Skeletal muscle satellite cell (primary cell): ENCODE data around the gene C11orf91. TPM values are rescaled to one million over a fixed set of nuclear protein-coding genes. Genes with fewer than 3 reads are reported as not detected.

ENCODE experiments used
- H3K27me3 ChIP-seq: 2 replicates; pipeline ENCODE4 v1.7.0; 2013; ENCODE audit warnings: low read length; ENCODE audit not compliant: control insufficient read depth, insufficient read depth
- H3K36me3 ChIP-seq: 2 replicates; pipeline ENCODE4 v1.7.0; 2013; ENCODE audit warnings: mild to moderate bottlenecking, control low read depth, low read length; ENCODE audit not compliant: insufficient read depth
- H3K4me1 ChIP-seq: 2 replicates; pipeline ENCODE4 v1.7.0; 2013; ENCODE audit warnings: low read length; ENCODE audit not compliant: control insufficient read depth, insufficient read depth
- H3K4me2 ChIP-seq: 2 replicates; pipeline ENCODE4 v1.7.0; 2013; ENCODE audit warnings: mild to moderate bottlenecking, low read length
- H3K4me3 ChIP-seq: 2 replicates; pipeline ENCODE4 v1.7.0; 2013; ENCODE audit warnings: low read length
- H3K9ac ChIP-seq: 2 replicates; pipeline ENCODE4 v1.7.0; 2013; ENCODE audit warnings: mild to moderate bottlenecking, low read depth, low read length, moderate library complexity
- H3K9me3 ChIP-seq: replicated peaks from 2 replicates; pipeline ENCODE4 v1.7.0; 2013; ENCODE audit warnings: mild to moderate bottlenecking, control low read depth, low read length
- total RNA-seq: library from RNA; depleted of rRNA; stranded (reverse); fragments of >200 nt; gene quantifications from 2 replicates; pipeline ENCODE4 v1.2.3, GENCODE V29; 2012; rRNA removed

The C11orf91 gene
- total RNA-seq = not detected in 2 replicates

GRCh38 chr11:33700502-33701271 lies at the start of gene C11orf91:
TSS of gene C11orf91 (minus strand) at chr11:33700826. CDS start at chr11:33700740, 86 bp downstream.
- H3K9me3 ChIP-seq = no peaks in the 10 kb centered on the region
- H3K4me1 ChIP-seq = peaks cover 74% of the 10 kb centered on the region
- peak within 1 kb of the TSS; percentile 92 for H3K9ac ChIP-seq
- H3K4me2 ChIP-seq = peak within 1 kb of the TSS; percentile 80
- peak within 1 kb of the TSS; percentile 57 for H3K4me3 ChIP-seq
- H3K36me3 ChIP-seq = peaks cover 22% of the 10 kb centered on the region
- no peaks in the 10 kb centered on the region for H3K27me3 ChIP-seq

GRCh38 chr11:33747979-33748378 lies 47.4 kb upstream of the C11orf91 start:
- Histone ChIP-seq H3K4me1 (peaks cover 7% of the 10 kb centered on the region), H3K4me2 (no peak overlapping the region), H3K27me3 (no peaks in the 10 kb centered on the region), H3K9ac (no peak overlapping the region), H3K36me3 (peaks cover 7% of the 10 kb centered on the region), H3K4me3 (no peak overlapping the region), H3K9me3 (no peaks in the 10 kb centered on the region)

GRCh38 chr11:33743291-33743690 lies 42.7 kb upstream of the C11orf91 start:
- peaks cover 4% of the 10 kb centered on the region for H3K36me3 ChIP-seq
- no peaks in the 10 kb centered on the region for H3K9me3 ChIP-seq
- H3K9ac ChIP-seq = no peak overlapping the region
- no peak overlapping the region for H3K4me3 ChIP-seq
- H3K27me3 ChIP-seq = no peaks in the 10 kb centered on the region
- no peak overlapping the region for H3K4me2 ChIP-seq
- H3K4me1 ChIP-seq = peaks cover 5% of the 10 kb centered on the region

GRCh38 chr11:33742249-33742851 lies 41.7 kb upstream of the C11orf91 start:
- Histone ChIP-seq H3K4me2 (no peak overlapping the region), H3K9ac (no peak overlapping the region), H3K4me1 (peaks cover 10% of the 10 kb centered on the region), H3K27me3 (no peaks in the 10 kb centered on the region), H3K9me3 (no peaks in the 10 kb centered on the region), H3K4me3 (no peak overlapping the region), H3K36me3 (peaks cover 4% of the 10 kb centered on the region)

GRCh38 chr11:33741806-33742205 lies 41.2 kb upstream of the C11orf91 start:
- Histone ChIP-seq H3K9ac (no peak overlapping the region), H3K4me2 (no peak overlapping the region), H3K27me3 (no peaks in the 10 kb centered on the region), H3K9me3 (no peaks in the 10 kb centered on the region), H3K36me3 (peaks cover 4% of the 10 kb centered on the region), H3K4me3 (no peak overlapping the region), H3K4me1 (peaks cover 15% of the 10 kb centered on the region)

GRCh38 chr11:33737362-33737821 lies 36.8 kb upstream of the C11orf91 start:
- Histone ChIP-seq H3K27me3 (no peaks in the 10 kb centered on the region), H3K4me3 (peak overlapping the region; percentile 77), H3K9ac (peak overlapping the region; percentile 98), H3K4me1 (peaks cover 30% of the 10 kb centered on the region), H3K36me3 (peaks cover 28% of the 10 kb centered on the region), H3K9me3 (no peaks in the 10 kb centered on the region), H3K4me2 (peak overlapping the region; percentile 87)

- Histone ChIP-seq H3K27me3 (no peaks in the 10 kb centered on the region), H3K4me1 (peaks cover 41% of the 10 kb centered on the region), H3K9ac (peak within 1 kb of the TSS; percentile 98), H3K4me3 (peak within 1 kb of the TSS; percentile 77), H3K9me3 (no peaks in the 10 kb centered on the region), H3K4me2 (peak within 1 kb of the TSS; percentile 87), H3K36me3 (peaks cover 39% of the 10 kb centered on the region)
Measured at GRCh38 chr11:33736148-33736812, 35.7 kb upstream of the C11orf91 start, which contains the start of gene CD59. TSS of gene CD59 (minus strand) at chr11:33736423. CDS start at chr11:33722445, 13,978 bp downstream.

GRCh38 chr11:33735271-33736147 lies 34.9 kb upstream of the C11orf91 start:
- peak overlapping the region; percentile 87 for H3K4me2 ChIP-seq
- H3K4me3 ChIP-seq = peak overlapping the region; percentile 77
- no peaks in the 10 kb centered on the region for H3K27me3 ChIP-seq
- H3K36me3 ChIP-seq = peaks cover 44% of the 10 kb centered on the region
- peak overlapping the region; percentile 98 for H3K9ac ChIP-seq
- peaks cover 46% of the 10 kb centered on the region for H3K4me1 ChIP-seq
- H3K9me3 ChIP-seq = no peaks in the 10 kb centered on the region

GRCh38 chr11:33734441-33735270 lies 34.0 kb upstream of the C11orf91 start:
- H3K9ac ChIP-seq = peak overlapping the region; percentile 98
- peaks cover 52% of the 10 kb centered on the region for H3K36me3 ChIP-seq
- no peaks in the 10 kb centered on the region for H3K27me3 ChIP-seq
- no peaks in the 10 kb centered on the region for H3K9me3 ChIP-seq
- peaks cover 52% of the 10 kb centered on the region for H3K4me1 ChIP-seq
- H3K4me3 ChIP-seq = peak overlapping the region; percentile 77
- H3K4me2 ChIP-seq = peak overlapping the region; percentile 87

- no peaks in the 10 kb centered on the region for H3K9me3 ChIP-seq
- H3K9ac ChIP-seq = peak overlapping the region; percentile 98
- H3K4me3 ChIP-seq = peak overlapping the region; percentile 77
- H3K4me1 ChIP-seq = peaks cover 54% of the 10 kb centered on the region
- no peaks in the 10 kb centered on the region for H3K27me3 ChIP-seq
- H3K4me2 ChIP-seq = peak overlapping the region; percentile 87
- peaks cover 58% of the 10 kb centered on the region for H3K36me3 ChIP-seq
Measured at GRCh38 chr11:33733980-33734379, 33.4 kb upstream of the C11orf91 start.
